ENCODE measurements around the gene AFP. TPM values are rescaled to one million over a fixed set of nuclear protein-coding genes. Genes with fewer than 3 reads are reported as not detected.

AFP gene
- total and polyA plus RNA-seq, 2 of the 8 experiments (the other 6 are each of a cell fraction or from before 2014, with no cell fraction given): 6.1 to 10.4 TPM

- TF ChIP-seq TEAD4 (IDR thresholded peaks at IDR 0.05; ENCODE audit: low read depth, low read length) (peak; percentile 63), PHF8 (conservative IDR thresholded peaks at IDR 0.05; ENCODE audit: low read depth, low read length) (no peak), CTBP2 (IDR thresholded peaks at IDR 0.05; ENCODE audit: borderline replicate concordance, insufficient read depth, insufficient read length, low read length) (no peak), BACH1 (IDR thresholded peaks at IDR 0.05; ENCODE audit: low read length) (no peak), MAX (IDR thresholded peaks at IDR 0.05) (no peak), POLR2A (IDR thresholded peaks at IDR 0.05; ENCODE audit: control extremely low read depth in 1 of 2, low read depth in 2 of 2, low read length in 2 of 2) (no peak), SP4 (IDR thresholded peaks at IDR 0.05; ENCODE audit: low read length) (no peak), ZNF274 (IDR thresholded peaks at IDR 0.05; ENCODE audit: borderline replicate concordance, extremely low read depth, low read length) (no peak), CBX5 (IDR thresholded peaks at IDR 0.05; ENCODE audit: low read depth, low read length) (no peak), HDAC6 (IDR thresholded peaks at IDR 0.05; ENCODE audit: low read depth, low read length) (no peak), GABPA (IDR thresholded peaks at IDR 0.05; ENCODE audit: borderline replicate concordance, insufficient read depth, low read length) (no peak), RNF2 (IDR thresholded peaks at IDR 0.05; ENCODE audit: borderline replicate concordance, low read depth, low read length, missing control alignments, poor library complexity, severe bottlenecking) (no peak), KDM1A (IDR thresholded peaks at IDR 0.05; ENCODE audit: borderline replicate concordance, low read length) (no peak), EGR1 (IDR thresholded peaks at IDR 0.05; ENCODE audit: borderline replicate concordance, low read depth, low read length) (no peak), CREB1 (IDR thresholded peaks at IDR 0.05) (no peak), SIX5 (IDR thresholded peaks at IDR 0.05; ENCODE audit: low read depth, low read length) (no peak), BCL11A (IDR thresholded peaks at IDR 0.05; ENCODE audit: low read depth in 2 of 2, low read length in 2 of 2) (peak in 1 of 2 experiments; percentile 54), RXRA (IDR thresholded peaks at IDR 0.05; ENCODE audit: insufficient read depth, low read depth, low read length) (no peak), SRF (IDR thresholded peaks at IDR 0.05; ENCODE audit: low read depth, low read length) (peak; percentile 85), FOSL1 (IDR thresholded peaks at IDR 0.05; ENCODE audit: insufficient read depth, low read depth, low read length) (no peak)
Observed at GRCh38 chr4:73452953-73453700, 17.1 kb downstream of the AFP start (continued).
